NCI-H1092 treated with DMSO at 0.1 percent for 48 hours (cell line): ENCODE measurements around the gene CXCL17.
"Not testable (repeated sequence)": the region's sequence is repeated elsewhere in the genome, so short reads cannot be mapped to it uniquely, and the experiment has no call there.

Experiments
- DNase-seq: peaks from one replicate; lab custom pipeline; 2025; lab: John Stamatoyannopoulos, UW

The CXCL17 gene

GRCh38 chr19:42442833-42443232, at the start of gene CXCL17:
Gene CXCL17 (minus strand): TSS chr19:42442946. CDS start chr19:42442832, 114 bp downstream.
- DNase-seq = no peak

- no peak for DNase-seq
Measured at GRCh38 chr19:42488783-42489521, 46.2 kb upstream of the CXCL17 start.

GRCh38 chr19:42487798-42488178, 45.0 kb upstream of the CXCL17 start:
- no peak for DNase-seq

GRCh38 chr19:42487032-42487797, 44.5 kb upstream of the CXCL17 start:
- no peak for DNase-seq

- DNase-seq = not testable (repeated sequence)
Measured at GRCh38 chr19:42485036-42485435, 42.3 kb upstream of the CXCL17 start.

GRCh38 chr19:42480335-42481095, 37.8 kb upstream of the CXCL17 start:
- DNase-seq = no peak

GRCh38 chr19:42479736-42480135, 37.0 kb upstream of the CXCL17 start:
- no peak for DNase-seq

- no peak for DNase-seq
Measured at GRCh38 chr19:42478765-42479311, 36.1 kb upstream of the CXCL17 start.

- no peak for DNase-seq
Measured at GRCh38 chr19:42477933-42478332, 35.2 kb upstream of the CXCL17 start.

- DNase-seq = no peak
Measured at GRCh38 chr19:42477117-42477516, 34.4 kb upstream of the CXCL17 start.

GRCh38 chr19:42475366-42475765, 32.6 kb upstream of the CXCL17 start:
- DNase-seq = no peak

- no peak for DNase-seq
Measured at GRCh38 chr19:42474743-42475142, 32.0 kb upstream of the CXCL17 start.

GRCh38 chr19:42473686-42474085, 30.9 kb upstream of the CXCL17 start:
- DNase-seq = no peak

- DNase-seq = no peak
Measured at GRCh38 chr19:42472402-42473147, 29.8 kb upstream of the CXCL17 start.

GRCh38 chr19:42471554-42472249, 29.0 kb upstream of the CXCL17 start:
- no peak for DNase-seq

- DNase-seq = no peak
Measured at GRCh38 chr19:42469311-42470235, 26.8 kb upstream of the CXCL17 start.

- no peak for DNase-seq
Measured at GRCh38 chr19:42468273-42468796, 25.6 kb upstream of the CXCL17 start.

GRCh38 chr19:42467183-42467760, 24.5 kb upstream of the CXCL17 start:
- no peak for DNase-seq

- no peak for DNase-seq
Measured at GRCh38 chr19:42466521-42467182, 23.9 kb upstream of the CXCL17 start.
